H1 (cell line): ENCODE data around the gene NFATC4.

Experiments used
- CREB1 ChIP-seq: IDR thresholded peaks from 2 replicates; pipeline ENCODE4 v1.6.1; 2012; ENCODE audit warnings: inconsistent platforms
- JUN ChIP-seq: IDR thresholded peaks from 2 replicates; pipeline ENCODE4 v1.6.1; 2011; ENCODE audit warnings: low read depth, mild to moderate bottlenecking, improper control_type of control experiment, low read length
- JUND ChIP-seq: IDR thresholded peaks from 2 replicates; pipeline ENCODE4 v1.6.1; 2011; ENCODE audit warnings: mild to moderate bottlenecking, improper control_type of control experiment, low read length
- POLR2A ChIP-seq, 2 experiments: IDR thresholded peaks; 1 replicate in 1 of 2; 2 replicates in 1 of 2; pipeline ENCODE4 v1.6.1; 2011; ENCODE audit warnings: low read depth in 2 of 2, low read length in 2 of 2, mild to moderate bottlenecking in 2 of 2; ENCODE audit errors: control extremely low read depth in 1 of 2

DNA sequence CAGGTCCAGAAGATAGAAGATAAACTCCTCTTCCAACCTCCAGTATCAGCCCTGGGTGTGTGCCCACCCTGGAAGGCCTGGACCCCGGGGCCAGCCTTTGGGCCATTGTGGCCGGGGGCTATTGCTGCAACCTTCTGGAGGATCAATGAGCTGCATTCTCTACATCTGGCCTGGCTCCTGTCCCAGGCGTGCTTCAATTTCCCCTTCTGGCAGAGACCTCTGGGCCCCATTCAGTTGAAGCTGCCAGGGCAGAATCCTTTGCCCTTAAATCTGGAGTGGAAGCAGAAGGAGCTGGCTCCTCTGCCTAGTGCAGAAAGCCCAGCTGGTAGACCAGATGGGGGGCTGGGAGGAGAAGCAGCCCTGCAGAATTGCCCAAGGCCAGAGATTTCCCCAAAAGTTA lies 40.8 kb downstream of the NFATC4 start:
- no peak for TF ChIP-seq POLR2A (IDR thresholded peaks at IDR 0.05; ENCODE audit: control extremely low read depth in 1 of 2, low read depth in 2 of 2, low read length in 2 of 2)
- TF ChIP-seq JUND, result no peak
- TF ChIP-seq CREB1, result no peak
- no peak for TF ChIP-seq JUN
